NCI-H1048 (cell line): ENCODE measurements around the gene KLF12.
A peak's percentile ranks its signal among the peaks of the same experiment; 100 is the strongest.

Source experiments
- DNase-seq: peaks from one replicate; lab custom pipeline; 2025; lab: John Stamatoyannopoulos, UW

Gene KLF12

GRCh38 chr13:74134221-74134776 is at the start of gene KLF12:
Gene KLF12, minus strand, starts transcription at chr13:74134404.
- DNase-seq = peak; percentile 70

- no peak for DNase-seq
Observed at GRCh38 chr13:74182491-74182890, 48.3 kb upstream of the KLF12 start.

GRCh38 chr13:74174810-74175209 is 40.6 kb upstream of the KLF12 start:
- DNase-seq = no peak

GRCh38 chr13:74173822-74174221 is 39.6 kb upstream of the KLF12 start:
- no peak for DNase-seq

- DNase-seq = no peak
Observed at GRCh38 chr13:74171641-74172040, 37.4 kb upstream of the KLF12 start.

- DNase-seq = no peak
Observed at GRCh38 chr13:74169676-74170075, 35.5 kb upstream of the KLF12 start.

- no peak for DNase-seq
Observed at GRCh38 chr13:74168263-74168675, 34.1 kb upstream of the KLF12 start.

GRCh38 chr13:74166261-74167004 is 32.2 kb upstream of the KLF12 start:
- DNase-seq = no peak

- no peak for DNase-seq
Observed at GRCh38 chr13:74162782-74163181, 28.6 kb upstream of the KLF12 start.

- DNase-seq = no peak
Observed at GRCh38 chr13:74162135-74162534, 27.9 kb upstream of the KLF12 start.

GRCh38 chr13:74158571-74159352 is 24.6 kb upstream of the KLF12 start:
- no peak for DNase-seq

- DNase-seq = no peak
Observed at GRCh38 chr13:74158028-74158427, 23.8 kb upstream of the KLF12 start.

GRCh38 chr13:74154981-74155380 is 20.8 kb upstream of the KLF12 start:
- no peak for DNase-seq

- no peak for DNase-seq
Observed at GRCh38 chr13:74153316-74153715, 19.1 kb upstream of the KLF12 start.

- no peak for DNase-seq
Observed at GRCh38 chr13:74151859-74152258, 17.7 kb upstream of the KLF12 start.

- DNase-seq = no peak
Observed at GRCh38 chr13:74148352-74148751, 14.1 kb upstream of the KLF12 start.

- no peak for DNase-seq
Observed at GRCh38 chr13:74145249-74145975, 11.2 kb upstream of the KLF12 start.

GRCh38 chr13:74144269-74144668 is 10.1 kb upstream of the KLF12 start:
- DNase-seq = no peak

GRCh38 chr13:74142257-74142656 is 8.1 kb upstream of the KLF12 start:
- no peak for DNase-seq

- no peak for DNase-seq
Observed at GRCh38 chr13:74138241-74138640, 4.0 kb upstream of the KLF12 start.

GRCh38 chr13:74136084-74136658 is 2.0 kb upstream of the KLF12 start:
- DNase-seq = no peak
